ENCODE results near the gene PIGL.
A peak's percentile ranks its signal among the peaks of the same experiment; 100 is the strongest.
"Not testable (repeated sequence)": the region's sequence is repeated elsewhere in the genome, so short reads cannot be mapped to it uniquely, and the experiment has no call there.

The PIGL gene

DNA sequence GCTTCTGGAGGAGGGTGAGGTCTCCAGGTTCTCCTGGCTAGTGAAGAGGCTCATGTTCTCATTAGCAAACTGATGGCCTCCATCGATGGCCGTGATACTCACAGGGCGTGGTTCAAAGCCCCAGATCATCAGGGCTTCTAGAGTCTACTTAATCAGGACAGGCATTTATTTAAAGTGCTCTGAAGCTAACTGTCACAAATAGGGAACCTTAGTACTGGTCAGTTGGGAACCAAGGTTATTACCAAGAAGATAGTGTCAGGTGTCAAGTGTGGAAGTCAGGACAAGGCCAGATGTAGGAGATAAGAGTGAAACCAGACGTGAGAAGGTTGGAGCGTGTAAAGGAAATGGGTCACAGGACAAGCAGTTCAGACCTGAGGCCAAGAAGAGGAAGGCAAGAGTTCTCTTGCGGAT is 56.9 kb downstream of the PIGL start:
- DNase-seq (ENCODE audit: low read depth), result no peak

DNA sequence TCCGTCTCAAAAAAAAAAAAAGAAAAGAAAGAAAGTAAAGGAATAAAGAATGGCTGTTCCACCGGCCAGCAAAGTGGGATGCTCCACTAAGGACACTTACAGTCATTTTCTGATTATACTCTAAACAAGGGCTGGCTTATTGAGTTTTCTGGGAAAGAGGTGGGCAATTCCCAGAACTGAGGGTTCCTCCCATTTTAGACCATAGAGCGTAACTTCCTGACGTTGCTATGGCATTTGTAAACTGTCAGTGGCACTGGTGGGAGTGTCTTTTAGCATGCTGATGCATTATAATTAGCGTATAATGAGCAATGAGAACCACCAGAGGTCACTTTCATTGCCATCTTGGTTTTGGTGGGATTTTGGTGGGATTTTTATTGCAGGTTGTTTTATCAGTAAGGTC is 58.0 kb downstream of the PIGL start:
- no peak for DNase-seq (ENCODE audit: low read depth)

DNA sequence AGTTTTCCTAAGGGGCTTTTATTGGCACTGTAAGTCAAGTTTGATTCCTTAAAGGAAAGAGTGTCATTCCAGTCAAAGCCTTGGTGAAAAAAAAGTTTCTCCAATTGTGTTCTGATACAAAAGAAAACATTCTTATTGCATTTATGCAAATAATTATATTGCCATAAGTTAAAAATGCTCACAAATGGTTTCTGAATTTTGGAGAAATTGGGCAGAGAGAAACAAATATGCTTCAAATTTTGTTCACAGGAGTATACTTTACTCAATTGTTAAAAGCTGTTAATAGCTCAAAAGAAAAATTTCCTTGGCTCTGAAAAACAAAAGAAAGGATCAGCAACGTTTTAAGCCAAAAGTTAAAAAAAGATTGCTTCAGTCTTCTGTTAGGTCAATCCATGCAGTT is 60.2 kb downstream of the PIGL start:
- DNase-seq (ENCODE audit: low read depth), result no peak

DNA sequence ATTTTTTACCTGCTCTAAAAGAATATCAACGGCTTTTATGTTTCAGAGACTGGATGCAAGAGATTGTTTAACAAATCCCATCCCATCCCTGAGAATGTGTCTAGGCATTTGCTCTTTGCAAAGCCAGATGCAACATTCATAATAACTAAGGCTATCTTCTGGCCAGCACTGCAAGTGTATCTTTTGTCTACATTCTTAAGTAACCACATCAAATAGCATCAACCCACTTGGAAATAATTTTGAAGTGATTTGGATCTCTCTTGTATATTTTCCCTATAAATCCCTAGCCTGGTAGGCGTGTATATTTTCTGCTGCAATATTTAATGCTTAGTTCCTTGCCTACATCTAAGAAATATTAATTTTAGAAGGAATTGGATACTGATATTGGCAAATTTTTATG is 64.3 kb downstream of the PIGL start:
- no peak for DNase-seq (ENCODE audit: low read depth)

DNA sequence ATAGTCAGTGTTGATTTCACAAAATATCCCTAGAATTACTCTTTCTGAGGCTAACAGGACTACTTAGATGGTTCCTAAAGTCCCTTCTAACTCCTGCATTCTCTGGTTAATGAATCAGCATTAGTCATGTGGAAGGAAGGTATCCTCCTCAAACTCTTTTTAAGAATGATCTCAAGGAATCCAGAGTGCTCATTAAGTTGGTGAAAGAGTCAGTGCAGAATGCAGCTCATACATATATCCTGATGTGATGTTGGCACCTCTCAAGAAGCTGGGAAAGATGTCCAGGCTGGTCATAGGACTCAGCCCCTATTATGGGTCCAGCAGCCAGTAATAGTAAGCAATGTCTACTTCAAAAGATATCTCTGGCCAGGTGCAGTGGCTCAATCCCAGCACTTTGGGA is 65.5 kb downstream of the PIGL start:
- DNase-seq (ENCODE audit: low read depth), result no peak

DNA sequence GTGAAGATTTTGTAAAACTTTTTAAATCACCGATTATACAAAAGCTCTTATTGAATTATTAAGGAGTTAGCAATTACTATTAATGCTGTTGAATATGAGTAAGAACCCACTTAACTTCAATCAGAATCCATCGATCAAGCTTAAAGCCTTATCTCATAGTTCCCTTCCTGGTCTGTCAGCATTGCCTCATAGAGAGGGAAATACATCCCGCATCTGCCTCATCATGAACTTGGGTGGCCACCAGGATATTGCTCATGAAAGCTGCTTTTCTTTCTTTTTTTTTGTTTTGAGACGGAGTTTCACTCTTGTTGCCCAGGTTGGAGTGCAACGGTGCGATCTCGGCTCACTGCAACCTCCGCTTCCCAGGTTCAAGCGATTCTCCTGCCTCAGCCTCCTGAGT is 66.7 kb downstream of the PIGL start:
- no peak for DNase-seq (ENCODE audit: low read depth)

DNA sequence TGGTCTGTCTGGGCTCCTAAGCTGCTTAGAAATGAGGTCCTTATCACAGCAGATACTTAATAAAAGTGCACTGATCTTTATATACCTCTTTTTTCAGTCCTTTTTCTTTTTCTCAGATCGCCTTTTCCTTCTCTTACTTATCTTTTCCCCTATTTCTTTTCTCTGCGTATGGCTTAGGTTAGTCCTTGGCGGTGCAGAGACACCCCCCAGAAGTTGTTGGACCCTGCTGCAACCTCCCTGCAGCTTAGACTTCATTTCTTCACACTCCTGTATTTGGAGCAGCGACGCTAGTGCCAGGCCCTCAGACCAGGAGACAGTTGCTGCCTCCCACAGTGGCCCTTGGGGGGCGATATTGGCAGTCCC is 68.6 kb downstream of the PIGL start:
- no peak for DNase-seq (ENCODE audit: low read depth)

DNA sequence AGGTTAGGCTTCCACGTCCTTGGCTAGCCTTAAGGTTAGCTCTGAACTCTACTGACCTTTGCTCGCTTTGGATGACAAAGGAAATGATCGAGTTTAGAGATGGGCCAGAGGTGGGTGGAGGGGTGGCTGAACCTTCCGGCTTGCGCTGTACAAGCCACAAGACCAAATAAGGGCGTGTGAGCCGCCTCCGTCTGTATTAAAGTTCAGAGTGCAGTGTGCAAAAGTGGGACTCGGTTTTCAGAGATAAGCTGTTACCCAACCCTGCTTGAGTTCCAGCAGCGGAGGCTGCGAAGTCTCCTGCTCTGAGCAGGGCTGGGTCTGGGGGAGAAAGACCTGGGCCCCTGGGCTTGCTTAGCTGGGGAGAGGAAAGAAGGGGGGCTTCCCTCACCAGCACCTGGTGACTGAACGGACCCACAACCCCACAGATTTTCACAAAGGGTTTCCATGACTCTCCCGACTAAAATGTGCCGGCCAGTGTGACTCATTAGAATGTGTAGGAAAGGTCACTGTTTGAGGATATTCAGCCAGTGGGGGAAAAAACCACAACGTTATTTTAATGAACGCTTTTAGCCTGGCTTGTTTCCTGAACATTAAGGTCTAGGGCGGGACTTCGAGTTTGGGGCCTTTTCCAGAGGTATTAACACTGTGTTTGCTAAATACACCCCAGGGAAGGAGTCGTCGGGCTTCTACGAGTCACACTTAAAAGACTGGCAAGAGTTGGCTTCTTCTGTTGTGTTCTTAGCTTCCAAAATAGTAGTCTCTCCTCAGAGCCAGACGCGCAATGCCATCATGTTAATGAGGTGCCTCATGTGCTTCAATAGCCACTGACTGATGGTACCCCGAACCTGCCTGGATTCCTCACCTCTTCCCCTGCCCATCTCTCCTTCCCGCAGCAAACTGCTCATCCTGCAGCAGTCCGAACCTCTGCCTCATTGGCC is 69.3 kb downstream of the PIGL start:
- DNase-seq (ENCODE audit: low read depth), result peak; percentile 58

DNA sequence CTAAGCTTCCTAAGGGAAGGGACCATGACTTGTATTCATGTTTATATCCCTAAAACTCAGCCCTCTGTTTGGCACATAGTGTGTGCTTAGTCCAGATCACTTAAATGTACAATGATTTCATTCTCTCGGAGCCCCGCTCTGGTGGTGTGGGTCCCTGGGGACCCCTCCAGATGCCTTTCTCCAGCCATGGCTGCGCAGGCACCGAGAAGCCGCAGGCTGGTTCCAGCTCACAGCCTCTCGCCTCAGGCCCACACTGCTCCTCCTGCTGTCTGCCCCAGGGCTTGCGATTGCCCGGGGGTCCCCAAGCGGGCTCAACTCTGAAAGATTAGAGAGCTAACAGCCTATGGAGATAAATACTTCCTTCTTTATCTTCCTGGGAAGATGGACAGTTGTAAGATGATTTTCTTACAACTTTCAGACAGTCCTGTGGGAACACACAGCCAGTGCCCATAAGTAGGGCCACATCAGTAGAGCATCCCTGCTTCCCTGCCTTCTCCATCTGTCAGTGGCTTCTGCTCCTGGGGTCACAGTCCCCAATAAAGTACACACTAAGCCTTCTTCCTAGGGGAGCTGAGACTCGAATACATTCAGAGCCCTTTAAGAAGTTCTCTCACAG is 70.0 kb downstream of the PIGL start:
- DNase-seq (ENCODE audit: low read depth), result no peak

DNA sequence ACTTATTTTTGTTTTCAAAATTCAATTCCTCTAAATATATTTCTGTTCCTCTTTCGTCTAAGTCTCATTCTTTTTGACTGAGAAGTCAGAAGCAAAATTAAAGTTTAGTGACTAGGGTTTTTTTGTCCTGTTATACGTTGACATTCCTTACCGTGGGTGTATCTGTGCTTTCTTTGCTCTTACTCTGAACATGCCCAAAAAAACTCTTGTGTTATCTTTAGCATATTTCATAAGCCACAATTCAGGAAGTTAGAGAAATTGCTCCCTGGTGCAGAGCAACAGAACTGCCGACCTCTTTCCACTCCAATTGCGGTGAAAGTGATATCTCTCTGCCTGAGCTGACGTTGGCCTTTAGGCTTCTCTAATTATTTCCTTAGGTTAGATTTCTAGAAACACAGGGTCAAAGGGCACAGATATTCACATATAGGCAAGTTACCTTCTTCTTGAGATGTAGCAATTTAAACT is 70.6 kb downstream of the PIGL start:
- peak; percentile 14 for DNase-seq (ENCODE audit: low read depth)

DNA sequence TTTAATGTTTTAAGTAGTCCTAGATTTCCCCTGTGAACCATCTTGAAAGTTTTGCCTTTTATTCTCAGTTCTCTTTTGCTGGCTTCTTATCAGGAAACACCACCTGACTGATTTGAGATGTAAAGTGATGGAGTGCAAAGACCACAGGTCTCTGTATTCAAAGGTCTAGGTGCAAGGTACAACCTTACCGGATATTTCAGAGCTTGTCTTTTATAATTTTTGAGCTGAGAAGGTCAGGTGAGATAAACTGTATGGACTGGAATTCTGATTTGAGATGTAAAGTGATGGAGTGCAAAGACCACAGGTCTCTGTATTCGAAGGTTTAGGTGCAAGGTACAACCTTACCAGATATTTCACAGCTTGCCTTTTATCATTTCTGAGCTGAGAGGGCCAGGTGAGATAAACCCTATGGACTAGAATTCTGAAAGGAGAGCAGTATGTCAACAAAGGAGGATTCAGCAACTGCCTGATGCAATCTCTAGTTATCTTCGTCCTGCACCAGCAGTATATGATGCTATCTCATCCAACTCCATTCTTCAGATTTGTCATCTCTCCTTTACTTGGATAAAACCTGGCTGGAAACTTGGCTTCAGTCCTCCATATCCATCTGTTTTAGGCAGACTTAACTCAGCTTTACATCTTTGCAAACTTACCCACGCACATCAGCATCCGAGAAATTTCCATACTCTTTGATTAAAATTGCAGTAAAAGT is 72.0 kb downstream of the PIGL start:
- no peak for DNase-seq (ENCODE audit: low read depth)

DNA sequence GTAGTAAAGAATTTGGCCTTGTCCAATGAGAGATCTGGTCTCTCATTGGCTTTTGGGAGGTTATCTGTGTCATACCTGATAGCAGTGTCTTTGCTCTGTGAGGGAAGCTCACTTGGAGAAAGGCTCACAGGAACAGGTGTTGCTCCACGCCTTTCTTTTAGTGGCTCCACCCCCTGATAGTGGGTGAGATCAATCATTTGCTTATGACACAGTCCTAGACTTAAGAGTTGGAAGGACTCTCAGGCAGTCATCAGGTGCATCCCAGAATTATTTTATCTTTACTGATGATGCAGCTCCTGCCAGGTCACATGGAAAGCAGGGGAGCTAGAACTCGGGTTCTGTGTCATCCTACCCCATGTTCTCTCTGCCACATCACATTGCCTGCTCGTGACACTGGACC is 76.9 kb downstream of the PIGL start:
- no peak for DNase-seq (ENCODE audit: low read depth)

DNA sequence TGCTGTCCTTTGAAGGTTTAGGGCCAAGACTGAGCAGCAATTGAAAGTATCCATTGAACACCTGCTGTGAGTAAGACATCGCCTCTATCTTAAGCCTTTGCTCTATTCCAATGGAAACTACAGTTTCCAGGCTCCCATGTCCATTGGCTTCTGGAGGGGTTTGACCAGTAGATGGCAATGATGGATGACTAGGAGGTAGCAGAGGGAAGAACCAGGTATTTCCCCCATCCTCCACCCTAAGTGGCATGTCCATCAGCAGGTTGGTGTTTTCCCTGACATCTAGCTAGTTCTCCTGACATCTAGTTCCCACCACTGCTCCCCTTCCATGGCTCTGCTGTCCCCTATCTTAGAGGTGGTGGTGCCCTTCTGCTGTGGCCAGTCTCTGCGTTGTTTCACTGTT is 77.5 kb downstream of the PIGL start:
- no peak for DNase-seq (ENCODE audit: low read depth)

DNA sequence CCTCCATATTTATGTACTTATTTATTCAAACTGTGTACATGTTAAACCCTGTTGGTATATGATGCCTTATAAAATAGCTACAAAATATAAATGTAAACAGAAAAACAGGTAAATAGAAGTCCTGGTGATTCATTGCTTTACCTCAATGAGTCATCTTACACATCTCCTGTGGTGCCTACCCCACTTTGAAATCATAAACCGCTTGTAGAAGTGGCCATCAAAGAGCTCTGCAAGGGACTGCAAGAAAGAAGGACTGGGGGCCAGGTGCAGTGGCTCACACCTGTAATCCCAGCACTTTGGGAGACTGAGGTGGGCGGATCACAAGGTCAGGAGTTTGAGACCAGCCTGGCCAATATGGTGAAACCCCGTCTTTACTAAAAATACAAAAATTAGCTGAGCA is 79.1 kb downstream of the PIGL start:
- not testable (repeated sequence) for DNase-seq (ENCODE audit: low read depth)

DNA sequence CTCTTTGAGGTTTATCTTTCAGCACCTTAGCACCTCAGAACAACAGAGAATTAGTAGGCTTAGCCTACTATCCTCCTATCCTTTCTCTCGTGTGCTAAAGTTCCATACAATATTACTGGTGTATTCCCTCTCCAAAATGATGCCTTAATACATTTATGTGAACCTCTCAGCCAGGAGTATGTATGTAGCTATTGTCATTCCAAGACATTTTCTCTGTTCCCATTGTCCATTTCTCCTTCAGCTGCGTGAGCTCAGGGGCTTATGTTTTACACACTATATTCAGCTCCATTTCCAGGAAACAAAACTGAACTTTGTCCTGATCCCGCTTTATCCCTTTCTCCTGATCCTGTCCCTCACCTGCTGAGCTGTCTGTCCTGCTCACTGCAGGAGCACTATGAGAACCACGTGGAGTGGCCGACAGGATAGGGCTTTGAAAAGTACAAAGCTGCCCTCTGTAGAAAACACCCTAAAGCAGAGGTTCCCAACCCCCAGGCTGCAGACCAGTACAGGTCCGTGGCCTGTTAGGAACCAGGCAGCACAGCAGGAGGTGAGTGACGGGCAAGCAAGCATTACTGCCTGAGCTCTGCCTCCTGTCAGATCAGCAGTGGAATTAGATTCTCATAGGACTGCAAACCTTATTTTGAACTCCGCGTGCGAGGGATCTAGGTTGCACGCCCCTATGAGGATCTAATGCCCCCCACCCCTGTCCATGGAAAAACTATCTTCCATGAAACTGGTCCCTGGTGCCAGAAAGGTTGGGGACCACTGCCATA is 80.5 kb downstream of the PIGL start:
- DNase-seq (ENCODE audit: low read depth), result no peak

DNA sequence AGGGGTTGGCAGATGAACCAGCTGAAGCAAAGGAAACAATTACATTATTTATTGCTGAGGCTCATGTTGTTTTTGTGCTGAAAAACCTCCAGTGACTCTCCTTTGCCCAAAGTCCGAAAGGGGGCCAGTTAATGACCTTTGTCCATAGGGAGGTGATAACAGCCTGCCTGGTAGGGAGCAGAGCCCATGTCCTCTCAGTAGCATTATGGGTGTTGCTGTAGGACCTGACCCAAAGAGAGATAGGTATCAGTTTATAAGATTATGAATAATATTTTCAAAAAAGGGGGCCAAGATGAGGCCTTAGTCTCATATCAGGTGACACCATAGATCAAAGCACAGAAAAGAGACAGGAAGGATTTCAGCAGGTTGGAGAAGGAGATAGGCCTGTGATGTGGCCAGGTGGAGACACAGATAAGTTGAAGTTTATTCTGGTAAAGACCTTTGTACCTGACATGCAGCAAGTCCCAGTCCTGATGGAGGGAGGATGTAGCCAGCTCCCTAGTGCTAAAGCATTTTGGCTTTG is 81.2 kb downstream of the PIGL start:
- no peak for DNase-seq (ENCODE audit: low read depth)

DNA sequence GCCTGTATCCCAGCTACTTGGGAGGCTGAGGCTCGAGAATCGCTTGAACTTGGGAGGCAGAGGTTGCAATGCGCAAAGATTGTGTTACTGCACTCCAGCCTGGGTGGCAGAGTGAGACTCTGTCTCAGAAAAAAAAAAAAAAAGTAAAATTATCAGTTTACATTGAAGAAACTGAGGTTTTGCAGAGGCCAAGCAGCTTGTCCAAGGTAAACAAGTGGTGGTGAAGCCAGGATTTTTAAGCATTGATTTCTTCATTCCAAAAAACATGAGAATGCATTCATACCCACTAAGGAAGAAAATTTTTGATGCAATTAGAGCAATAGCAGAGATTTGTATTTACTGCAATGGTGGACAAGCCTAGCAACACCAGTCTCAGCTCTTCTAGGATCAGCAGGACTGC is 83.5 kb downstream of the PIGL start:
- no peak for DNase-seq (ENCODE audit: low read depth)

DNA sequence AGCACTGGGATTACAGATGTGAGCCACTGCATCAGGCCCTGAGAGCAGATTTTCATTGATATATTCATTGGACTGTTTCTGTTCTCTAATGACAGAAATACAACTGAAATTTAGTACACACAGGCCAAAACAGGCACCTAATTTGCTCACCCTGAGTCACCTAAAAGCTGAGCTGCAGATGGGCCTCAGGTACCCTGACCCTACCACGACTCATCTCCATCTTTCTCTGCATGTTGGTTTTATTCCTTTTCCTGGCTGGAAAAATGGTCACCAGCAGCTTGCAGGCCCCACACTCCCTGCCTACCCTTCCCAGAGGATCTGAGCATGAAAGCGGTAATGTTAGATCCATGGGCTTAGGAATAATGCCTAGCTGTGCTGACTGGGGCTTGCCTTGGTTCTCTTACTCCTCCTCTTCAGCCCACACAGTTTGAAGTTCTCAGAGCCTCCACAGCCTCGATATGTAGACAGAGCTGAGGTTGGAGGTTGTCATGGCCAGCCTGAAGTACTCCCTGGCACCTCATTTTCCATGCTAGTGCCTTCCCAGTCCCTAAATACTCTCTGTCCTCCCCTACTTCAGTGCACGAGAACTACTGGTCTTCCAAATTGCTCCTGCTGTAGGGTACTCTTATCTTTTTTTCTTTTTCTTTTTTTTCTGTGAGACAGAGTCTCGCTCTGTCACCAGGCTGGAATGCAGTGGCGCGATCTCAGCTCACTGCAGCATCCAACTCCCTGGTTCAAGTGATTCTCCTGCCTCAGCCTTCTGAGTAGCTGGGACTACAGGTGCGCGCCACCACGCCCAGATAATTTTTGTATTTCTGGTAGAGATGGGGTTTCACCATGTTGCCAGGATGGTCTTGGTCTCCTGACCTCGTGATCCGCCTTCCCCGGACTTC is 85.2 kb downstream of the PIGL start:
- DNase-seq (ENCODE audit: low read depth), result no peak

DNA sequence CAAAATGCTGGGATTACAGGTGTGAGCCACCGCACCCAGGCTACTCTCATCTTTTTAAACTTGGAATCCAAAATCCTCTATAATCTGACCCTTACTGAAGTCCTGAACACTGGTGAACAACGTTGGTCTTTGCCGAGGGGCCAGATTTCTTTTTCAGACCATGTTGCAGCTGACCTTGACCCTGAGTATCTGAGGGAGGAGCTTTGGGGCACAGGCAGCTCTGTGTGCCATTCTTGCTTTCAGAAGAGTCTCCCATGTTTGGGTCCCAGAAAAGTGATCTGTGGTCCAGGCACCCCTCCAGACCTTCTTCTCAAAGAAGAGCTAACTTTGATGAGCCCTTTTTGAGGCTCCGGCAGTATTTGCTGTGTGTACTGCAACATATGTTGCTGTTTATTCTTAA is 85.8 kb downstream of the PIGL start:
- DNase-seq (ENCODE audit: low read depth), result no peak

DNA sequence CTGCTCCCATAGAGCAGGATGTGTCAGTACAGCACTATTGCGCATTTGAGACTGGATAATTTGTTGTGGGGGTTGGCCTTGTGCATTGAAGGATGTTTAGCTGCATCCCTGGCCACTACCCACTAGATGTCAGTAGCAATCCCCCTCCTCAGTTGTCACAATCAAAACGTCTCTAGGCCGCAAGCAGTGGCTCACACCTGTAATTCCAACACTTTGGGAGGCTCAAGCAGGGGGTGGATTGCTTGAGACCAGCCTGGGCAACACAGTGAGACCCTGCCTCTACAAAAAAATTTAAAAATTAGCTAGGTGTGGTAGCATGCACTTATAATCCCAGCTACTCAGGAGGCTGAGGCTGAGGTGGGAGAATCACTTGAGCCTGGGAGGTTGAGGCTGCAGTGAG is 87.8 kb downstream of the PIGL start:
- no peak for DNase-seq (ENCODE audit: low read depth)

DNA sequence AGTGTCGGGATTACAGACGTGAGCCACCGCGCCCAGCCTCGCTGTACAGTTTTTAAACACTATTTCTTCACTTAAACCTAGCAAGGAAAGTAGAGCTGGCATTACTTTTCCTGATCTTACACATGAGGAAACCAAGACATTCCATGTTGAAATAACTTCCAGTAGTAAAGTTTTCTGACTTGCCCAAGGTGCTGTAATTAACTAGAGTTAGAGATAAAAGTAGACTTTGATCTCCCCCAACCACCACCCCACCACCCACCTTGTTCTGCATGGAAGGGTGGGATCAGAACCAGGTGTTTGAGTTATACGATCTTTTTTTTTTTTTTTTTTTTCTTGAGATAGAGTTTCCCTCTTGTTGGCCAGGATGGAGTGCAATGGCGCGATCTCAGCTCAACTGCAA is 89.2 kb downstream of the PIGL start:
- DNase-seq (ENCODE audit: low read depth), result no peak
